Activated CD4-positive, alpha-beta memory T cell treated with anti-CD3 and anti-CD28 coated beads, Interleukin-2, amount 10 ng/mL, durations not matched to agents 7 days and 5 days (primary cell): ENCODE results near the gene A1CF. TPM values are rescaled to one million over a fixed set of nuclear protein-coding genes. Genes with fewer than 3 reads are reported as not detected.
"Not testable (repeated sequence)": the region's sequence is repeated elsewhere in the genome, so short reads cannot be mapped to it uniquely, and the experiment has no call there.

ENCODE experiments used
- CTCF ChIA-PET: fragments of 350-600 bp; sonication (Branson Sonifier 250); formaldehyde crosslinking; loops from one replicate; lab custom pipeline; 2021; ENCODE audit warnings: antibody characterized with exemption, inconsistent platforms; lab: Charles Lee
- POLR2A ChIA-PET: fragments of 350-600 bp; sonication (Branson Sonifier 250); formaldehyde crosslinking; loops from one replicate; lab custom pipeline; 2021; ENCODE audit warnings: antibody characterized with exemption; lab: Charles Lee
- DNase-seq: peaks from one replicate; pipeline ENCODE4 v3.0.0-alpha.2; 2020
- H3K27ac Mint-ChIP-seq: one replicate; pipeline ENCODE4 v1.8.0; 2021; ENCODE audit warnings: mild to moderate bottlenecking, mixed read lengths
- H3K27me3 Mint-ChIP-seq: one replicate; pipeline ENCODE4 v1.8.0; 2021; ENCODE audit warnings: mixed read lengths
- H3K36me3 Mint-ChIP-seq: one replicate; pipeline ENCODE4 v1.8.0; 2021; ENCODE audit warnings: low read depth, mixed read lengths
- H3K4me1 Mint-ChIP-seq: one replicate; pipeline ENCODE4 v1.8.0; 2021; ENCODE audit warnings: mixed read lengths
- H3K4me3 Mint-ChIP-seq: one replicate; pipeline ENCODE4 v1.8.0; 2021; ENCODE audit warnings: mild to moderate bottlenecking, mixed read lengths
- H3K9me3 Mint-ChIP-seq: one replicate; pipeline ENCODE4 v1.8.0; 2021; ENCODE audit warnings: mixed read lengths
- total RNA-seq, 2 experiments: library from RNA; stranded (reverse); gene quantifications; one replicate each; pipeline ENCODE4 v1.2.3, GENCODE V29; 2021

The A1CF gene, protein sequence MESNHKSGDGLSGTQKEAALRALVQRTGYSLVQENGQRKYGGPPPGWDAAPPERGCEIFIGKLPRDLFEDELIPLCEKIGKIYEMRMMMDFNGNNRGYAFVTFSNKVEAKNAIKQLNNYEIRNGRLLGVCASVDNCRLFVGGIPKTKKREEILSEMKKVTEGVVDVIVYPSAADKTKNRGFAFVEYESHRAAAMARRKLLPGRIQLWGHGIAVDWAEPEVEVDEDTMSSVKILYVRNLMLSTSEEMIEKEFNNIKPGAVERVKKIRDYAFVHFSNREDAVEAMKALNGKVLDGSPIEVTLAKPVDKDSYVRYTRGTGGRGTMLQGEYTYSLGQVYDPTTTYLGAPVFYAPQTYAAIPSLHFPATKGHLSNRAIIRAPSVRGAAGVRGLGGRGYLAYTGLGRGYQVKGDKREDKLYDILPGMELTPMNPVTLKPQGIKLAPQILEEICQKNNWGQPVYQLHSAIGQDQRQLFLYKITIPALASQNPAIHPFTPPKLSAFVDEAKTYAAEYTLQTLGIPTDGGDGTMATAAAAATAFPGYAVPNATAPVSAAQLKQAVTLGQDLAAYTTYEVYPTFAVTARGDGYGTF
- total RNA-seq = not detected

DNA sequence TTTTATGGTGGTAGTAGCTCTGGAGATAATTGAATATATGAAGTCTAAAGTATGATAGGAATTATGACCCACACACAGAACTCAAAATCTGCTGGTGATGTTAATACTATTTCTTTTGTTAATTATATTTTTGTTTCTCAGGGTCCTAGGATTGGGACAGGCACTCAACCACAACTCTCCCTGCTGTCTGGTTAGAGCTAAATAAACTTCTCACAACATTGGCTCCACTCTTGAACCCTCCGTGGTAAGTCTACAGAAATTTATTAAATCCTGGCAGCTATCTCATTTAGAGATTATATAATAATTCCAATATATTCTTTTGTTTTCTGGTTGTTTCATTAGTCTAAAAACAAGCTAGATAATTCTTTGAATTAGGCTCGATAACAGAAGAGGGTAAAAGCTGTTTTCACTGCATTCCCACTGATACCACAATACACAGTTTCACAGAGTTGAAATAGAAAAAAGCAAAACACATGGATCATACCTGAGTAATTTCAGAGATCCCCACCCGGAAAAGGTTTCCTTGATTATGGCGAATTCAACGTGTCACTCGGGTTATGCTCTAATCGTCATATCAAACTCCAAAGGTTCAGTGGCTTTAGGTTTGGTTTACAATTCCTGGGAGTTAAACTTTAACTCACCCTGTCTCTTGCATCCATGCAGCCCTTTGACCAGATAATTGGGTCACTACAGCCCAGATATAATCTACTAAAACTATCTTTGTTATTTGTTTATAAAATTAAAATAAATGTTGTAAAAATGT, at the start of gene A1CF:
A1CF (minus strand) TSS at position 531 of the 763 bp plus-strand sequence. CDS start 25,687 bp downstream, outside the sequence.
- no peaks in the 10 kb centered on the region for H3K4me1 Mint-ChIP-seq
- no peak for DNase-seq
- ChIA-PET CTCF (no interaction called here), POLR2A (no interaction called here)
- peaks cover 7% of the 10 kb centered on the region for H3K27me3 Mint-ChIP-seq
- H3K4me3 Mint-ChIP-seq = no peak within 1 kb of the TSS
- no peaks in the 10 kb centered on the region for H3K36me3 Mint-ChIP-seq
- H3K27ac Mint-ChIP-seq = no peak within 1 kb of the TSS
- no peaks in the 10 kb centered on the region for H3K9me3 Mint-ChIP-seq

DNA sequence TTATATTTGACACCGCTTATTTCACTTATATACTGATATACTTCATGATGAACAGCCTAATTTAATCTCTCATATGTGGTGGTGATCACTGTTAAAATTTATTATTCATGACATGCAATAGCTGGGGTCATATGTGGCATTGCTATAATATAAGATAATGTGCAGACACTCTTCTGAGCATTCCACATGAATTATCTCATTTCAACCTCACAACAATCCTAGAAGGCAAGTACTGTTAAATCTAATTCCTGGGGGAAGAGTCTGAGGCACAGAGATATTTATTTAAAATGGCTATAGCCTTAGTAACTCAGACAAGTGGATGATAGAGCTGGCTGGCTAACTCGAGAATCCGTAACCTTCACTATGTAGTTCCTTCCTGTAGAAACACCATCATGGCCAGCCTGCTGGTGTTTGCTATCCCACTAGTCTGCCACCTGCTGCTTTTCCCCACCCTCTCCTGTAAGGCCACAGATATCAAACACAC, 46.6 kb upstream of the A1CF start:
- H3K4me1 Mint-ChIP-seq = no peaks in the 10 kb centered on the region
- H3K9me3 Mint-ChIP-seq = no peaks in the 10 kb centered on the region
- no peak overlapping the region for H3K4me3 Mint-ChIP-seq
- ChIA-PET CTCF (no interaction called here), POLR2A (no interaction called here)
- no peak for DNase-seq
- no peak overlapping the region for H3K27ac Mint-ChIP-seq
- H3K36me3 Mint-ChIP-seq = no peaks in the 10 kb centered on the region
- peaks cover 9% of the 10 kb centered on the region for H3K27me3 Mint-ChIP-seq

DNA sequence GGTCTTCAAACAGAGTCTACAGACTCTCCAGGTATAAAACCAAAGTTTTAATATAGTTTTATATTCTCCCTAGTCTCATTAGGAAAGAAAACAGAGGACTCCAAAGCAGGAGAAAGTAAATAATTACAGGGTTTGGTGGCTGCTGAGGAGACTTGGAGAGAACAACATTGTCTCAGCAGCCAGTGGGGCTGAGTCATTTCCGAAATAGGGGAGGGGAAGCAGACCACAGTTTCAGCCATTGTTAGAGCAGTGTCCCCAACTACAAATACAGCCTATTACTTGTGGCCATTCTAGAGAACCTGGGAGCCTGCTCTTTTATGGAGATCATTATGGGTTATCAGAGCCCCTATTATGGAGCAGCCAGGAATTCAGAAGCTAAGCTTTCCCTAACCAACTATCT, 44.2 kb upstream of the A1CF start:
- no peak overlapping the region for H3K4me3 Mint-ChIP-seq
- ChIA-PET POLR2A (no interaction called here), CTCF (no interaction called here)
- H3K36me3 Mint-ChIP-seq = no peaks in the 10 kb centered on the region
- H3K27ac Mint-ChIP-seq = no peak overlapping the region
- DNase-seq = no peak
- H3K27me3 Mint-ChIP-seq = peaks cover 9% of the 10 kb centered on the region
- no peaks in the 10 kb centered on the region for H3K9me3 Mint-ChIP-seq
- no peaks in the 10 kb centered on the region for H3K4me1 Mint-ChIP-seq

DNA sequence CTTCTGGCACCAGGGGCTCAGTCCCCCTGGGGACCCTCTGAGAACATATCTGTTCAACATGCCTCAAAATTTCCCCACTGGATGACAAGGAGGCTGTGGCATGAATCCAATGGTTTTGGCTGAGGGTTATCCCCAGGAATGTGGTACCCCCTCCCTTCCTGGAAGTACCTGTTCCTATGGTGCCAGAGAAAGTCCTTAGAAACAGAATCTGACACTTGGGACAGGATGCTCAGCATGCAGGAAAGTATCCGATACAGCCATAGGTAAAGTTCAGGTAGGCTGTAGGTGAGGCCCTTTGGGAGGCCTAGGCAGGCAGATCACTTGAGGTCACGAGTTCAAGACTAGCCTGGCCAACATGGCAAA, 42.7 kb upstream of the A1CF start:
- ChIA-PET POLR2A (no interaction called here), CTCF (no interaction called here)

DNA sequence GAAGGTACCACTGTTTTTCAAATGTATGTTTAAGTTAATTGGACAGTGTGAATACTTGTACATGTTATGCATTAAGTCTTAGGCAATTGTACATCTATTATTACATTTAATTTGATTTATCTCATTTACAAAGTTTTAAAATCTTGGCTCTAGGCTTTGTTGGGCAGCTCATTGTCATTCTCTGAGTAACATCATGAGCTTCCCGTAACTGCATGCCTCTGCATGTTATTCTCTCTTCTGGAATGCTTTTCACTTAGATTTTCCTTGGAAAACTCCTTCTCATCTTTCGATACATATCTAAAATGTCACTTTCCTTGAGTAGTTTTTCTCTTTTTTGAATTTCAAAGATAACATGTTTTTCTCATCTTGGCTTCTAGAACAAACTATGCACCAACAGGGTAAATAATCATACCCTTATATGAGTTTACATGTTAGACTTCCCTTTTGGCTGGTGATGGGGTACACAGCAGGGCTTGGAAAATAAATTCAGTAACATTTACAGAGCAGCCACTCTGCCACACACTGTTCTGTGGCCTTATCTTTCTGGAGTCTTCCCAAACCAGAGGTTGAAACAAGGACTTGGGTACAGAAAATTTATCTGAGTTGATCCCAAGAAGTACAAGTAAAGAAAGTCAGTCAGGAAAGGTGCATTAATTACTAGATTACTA, 42.2 kb upstream of the A1CF start:
- CTCF ChIA-PET = no interaction called here
- Mint-ChIP-seq H3K36me3 (no peaks in the 10 kb centered on the region), H3K27ac (no peak overlapping the region), H3K4me1 (no peaks in the 10 kb centered on the region), H3K27me3 (peaks cover 9% of the 10 kb centered on the region), H3K9me3 (peaks cover 3% of the 10 kb centered on the region), H3K4me3 (no peak overlapping the region)
- DNase-seq = no peak
- POLR2A ChIA-PET = no interaction called here

More for the DNA sequence above, 42.7 kb upstream of the A1CF start:
- DNase-seq = no peak
- Mint-ChIP-seq H3K27me3 (peaks cover 9% of the 10 kb centered on the region), H3K36me3 (no peaks in the 10 kb centered on the region), H3K4me1 (no peaks in the 10 kb centered on the region), H3K27ac (no peak overlapping the region), H3K9me3 (peaks cover 3% of the 10 kb centered on the region), H3K4me3 (no peak overlapping the region)

DNA sequence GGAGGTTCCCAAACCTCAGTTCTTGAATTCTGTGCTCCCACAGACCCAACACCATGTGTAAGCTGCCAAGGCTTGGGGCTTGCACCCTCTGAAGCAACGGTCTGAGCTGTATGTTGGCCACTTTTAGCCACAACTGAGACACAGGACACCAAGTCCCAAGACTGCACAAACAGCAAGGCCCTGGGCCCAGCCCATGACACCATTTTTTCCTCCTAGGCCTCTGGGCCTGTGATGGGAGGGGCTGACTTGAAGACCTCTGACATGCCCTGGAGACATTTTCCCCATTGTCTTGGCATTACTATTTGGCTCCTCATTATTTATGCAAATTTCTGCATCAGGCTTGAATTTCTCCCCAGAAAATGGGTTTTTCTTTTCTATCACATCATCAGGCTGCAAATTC, 38.0 kb upstream of the A1CF start:
- CTCF ChIA-PET = not testable (repeated sequence)

DNA sequence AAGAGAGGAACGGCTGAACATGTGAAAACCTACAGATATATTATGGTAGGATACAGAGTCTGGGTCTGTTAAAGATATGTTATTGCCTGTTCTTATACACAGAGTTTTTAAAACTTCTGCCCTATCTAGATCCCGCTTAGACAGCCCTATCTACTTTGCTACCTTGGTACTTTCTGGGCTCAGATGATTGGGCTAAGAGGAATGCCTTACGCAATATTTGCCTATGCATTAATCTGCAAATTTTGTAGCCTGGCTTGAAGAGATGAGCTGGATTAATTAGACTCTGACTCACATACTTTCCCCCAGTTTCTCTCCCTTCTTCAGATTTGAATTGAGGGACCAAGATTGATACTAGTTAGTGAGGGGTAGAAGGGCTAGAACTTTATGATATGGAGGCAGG, 33.6 kb upstream of the A1CF start:
- no peak overlapping the region for H3K27ac Mint-ChIP-seq
- H3K36me3 Mint-ChIP-seq = no peaks in the 10 kb centered on the region
- no peak overlapping the region for H3K4me3 Mint-ChIP-seq
- no peak for DNase-seq
- no peaks in the 10 kb centered on the region for H3K27me3 Mint-ChIP-seq
- CTCF ChIA-PET = no interaction called here
- H3K4me1 Mint-ChIP-seq = no peaks in the 10 kb centered on the region
- POLR2A ChIA-PET = no interaction called here
- peaks cover 3% of the 10 kb centered on the region for H3K9me3 Mint-ChIP-seq

More for the DNA sequence above, 38.0 kb upstream of the A1CF start:
- H3K36me3 Mint-ChIP-seq, H3K4me1 Mint-ChIP-seq, H3K9me3 Mint-ChIP-seq, H3K4me3 Mint-ChIP-seq, H3K27me3 Mint-ChIP-seq, DNase-seq, H3K27ac Mint-ChIP-seq, POLR2A ChIA-PET: not testable (repeated sequence)

DNA sequence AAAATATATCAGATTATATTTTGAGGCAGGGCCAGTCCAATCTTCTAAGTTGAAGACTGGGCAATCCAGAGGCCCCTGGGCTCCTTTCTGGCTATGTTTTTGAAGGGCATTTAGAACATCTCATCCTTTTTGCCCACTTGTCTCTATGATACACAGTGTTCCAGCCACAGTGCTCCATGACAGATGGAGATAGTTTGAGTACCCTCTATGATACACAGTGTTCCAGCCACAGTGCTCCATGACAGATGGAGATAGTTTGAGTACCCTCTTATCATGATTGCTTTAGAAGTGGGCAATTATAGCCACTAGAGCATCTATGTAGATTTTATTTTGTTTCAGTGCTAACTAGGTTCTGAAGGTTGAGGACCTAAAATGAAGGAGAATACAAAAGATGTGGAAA, 33.1 kb upstream of the A1CF start:
- Mint-ChIP-seq H3K4me1 (no peaks in the 10 kb centered on the region), H3K27me3 (no peaks in the 10 kb centered on the region), H3K9me3 (no peaks in the 10 kb centered on the region), H3K36me3 (no peaks in the 10 kb centered on the region), H3K4me3 (no peak overlapping the region), H3K27ac (no peak overlapping the region)
- CTCF ChIA-PET = no interaction called here
- no peak for DNase-seq
- POLR2A ChIA-PET = no interaction called here

DNA sequence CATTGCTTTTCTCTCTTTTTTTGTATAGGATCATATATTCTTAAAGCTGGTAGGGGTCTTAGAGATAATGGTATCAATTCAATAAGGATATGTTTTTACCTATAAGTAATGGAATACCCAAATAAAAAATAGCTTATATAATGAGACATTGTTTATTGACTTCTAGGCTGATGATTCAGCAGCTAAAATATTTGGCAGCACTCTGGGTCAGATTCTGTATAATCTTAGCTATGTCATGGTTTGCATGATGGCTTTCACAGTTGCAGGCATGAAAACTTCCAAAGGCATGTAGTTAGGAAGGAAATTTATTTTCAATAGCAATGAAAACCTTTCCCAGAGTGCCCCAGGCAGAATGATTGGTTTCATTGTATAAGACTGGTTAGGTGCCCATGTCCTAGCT, 32.1 kb upstream of the A1CF start:
- CTCF ChIA-PET = no interaction called here

DNA sequence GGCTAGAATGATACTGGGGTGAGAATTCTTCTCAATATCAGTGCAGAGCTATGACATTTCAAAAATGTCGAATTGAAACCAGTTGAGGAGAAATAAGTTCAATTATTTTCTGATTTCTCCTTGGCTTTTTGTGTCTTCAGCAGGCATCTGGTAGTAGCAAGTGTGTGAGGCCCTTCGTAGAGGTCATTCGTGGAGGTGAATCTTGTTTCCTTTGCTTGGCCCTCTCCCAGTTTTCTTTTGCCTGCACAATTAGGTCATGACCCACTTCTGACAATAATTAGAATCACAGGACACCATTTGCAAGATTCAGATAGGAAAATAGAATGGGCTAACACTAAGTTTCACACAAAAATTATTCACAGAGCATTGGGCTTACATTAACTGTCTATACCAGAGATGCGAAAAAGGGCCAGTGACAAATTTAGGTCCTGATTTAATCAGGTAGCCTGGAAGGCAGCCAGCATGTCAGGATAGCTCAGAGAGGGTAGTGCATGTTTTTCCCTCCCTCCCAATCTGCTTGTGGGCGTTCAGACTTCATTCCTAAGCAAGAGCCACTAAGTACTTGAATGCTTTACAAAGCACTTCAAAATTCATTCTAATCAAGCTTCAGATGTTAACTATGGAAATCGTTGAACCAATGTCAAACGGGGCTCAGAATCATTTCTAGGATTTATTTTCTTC, 24.0 kb upstream of the A1CF start:
- Mint-ChIP-seq H3K4me1 (no peaks in the 10 kb centered on the region), H3K27me3 (no peaks in the 10 kb centered on the region), H3K27ac (no peak overlapping the region), H3K4me3 (no peak overlapping the region), H3K36me3 (no peaks in the 10 kb centered on the region), H3K9me3 (no peaks in the 10 kb centered on the region)
- POLR2A ChIA-PET = no interaction called here
- DNase-seq = no peak
- CTCF ChIA-PET = no interaction called here

More for the DNA sequence above, 32.1 kb upstream of the A1CF start:
- Mint-ChIP-seq H3K27ac (no peak overlapping the region), H3K27me3 (no peaks in the 10 kb centered on the region), H3K9me3 (no peaks in the 10 kb centered on the region), H3K4me1 (no peaks in the 10 kb centered on the region), H3K36me3 (no peaks in the 10 kb centered on the region), H3K4me3 (no peak overlapping the region)
- DNase-seq = no peak
- POLR2A ChIA-PET = no interaction called here

DNA sequence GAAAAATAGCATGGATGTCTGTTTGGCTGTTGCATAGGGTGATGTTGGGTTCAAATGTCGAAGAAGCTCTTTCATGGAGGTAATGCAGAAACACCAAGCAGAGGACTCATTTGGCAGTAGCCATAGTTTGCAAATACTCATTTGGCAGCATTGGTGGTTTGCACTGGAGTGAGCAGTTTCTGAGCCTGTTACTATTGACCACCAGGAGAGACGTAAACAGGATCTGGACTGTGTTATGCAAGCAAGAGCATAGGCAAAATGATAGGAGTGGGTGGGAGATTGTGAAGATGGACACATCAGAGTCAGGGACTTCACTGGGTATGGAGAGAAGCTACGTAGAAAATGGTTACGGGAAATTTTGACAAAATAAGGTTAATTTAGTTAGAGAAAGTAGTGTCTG, 22.9 kb upstream of the A1CF start:
- DNase-seq = no peak
- Mint-ChIP-seq H3K36me3 (no peaks in the 10 kb centered on the region), H3K4me1 (no peaks in the 10 kb centered on the region), H3K9me3 (no peaks in the 10 kb centered on the region), H3K4me3 (no peak overlapping the region), H3K27ac (no peak overlapping the region), H3K27me3 (peaks cover 2% of the 10 kb centered on the region)
- ChIA-PET CTCF (no interaction called here), POLR2A (no interaction called here)

DNA sequence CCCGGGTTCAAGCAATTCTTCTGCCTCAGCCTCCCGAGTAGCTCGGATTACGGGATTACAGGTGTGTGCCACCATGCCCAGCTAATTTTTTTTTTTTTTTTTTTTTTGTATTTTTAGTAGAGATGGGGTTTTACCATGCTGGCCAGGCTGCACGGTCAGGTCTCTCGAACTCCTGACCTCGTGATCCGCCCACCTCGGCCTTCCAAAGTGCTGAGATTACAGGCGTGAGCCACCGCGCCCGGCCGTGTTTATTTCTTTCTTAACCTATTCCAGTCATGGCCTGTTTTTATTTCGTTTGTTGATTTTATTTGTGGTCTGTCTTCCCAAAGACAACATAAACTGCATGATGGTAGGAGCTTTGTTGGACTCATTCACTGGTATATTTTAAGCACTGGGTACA, 20.4 kb upstream of the A1CF start:
- H3K27ac Mint-ChIP-seq, H3K4me1 Mint-ChIP-seq, H3K9me3 Mint-ChIP-seq, H3K36me3 Mint-ChIP-seq, POLR2A ChIA-PET, H3K27me3 Mint-ChIP-seq, H3K4me3 Mint-ChIP-seq, DNase-seq: not testable (repeated sequence)
- CTCF ChIA-PET = interaction anchor here (0.6 kb wide), 1 partner anchor 71 kb away, joined by 3 read pairs; no protein-coding TSS in a partner anchor
